Esophagus muscularis mucosa (tissue), 3 donors: ENCODE data around the gene FZD10.

Experiments
- POLR2A ChIP-seq: fragments of 450-650 bp; IDR thresholded peaks from one replicate; pipeline ENCODE4 v1.6.1; 2017; ENCODE audit warnings: antibody characterized with exemption, moderate library complexity, mild to moderate bottlenecking, low read depth
- POLR2AphosphoS5 ChIP-seq, 2 donors: sonication (generic); formaldehyde crosslinking; IDR thresholded peaks; one replicate each; pipeline ENCODE4 v1.6.1; 2017; ENCODE audit warnings: antibody characterized with exemption in 2 of 2
- TF ChIP-seq, protein P1 (sequence below), 3 experiments: fragments of 200-600 bp in 2 of 3; fragments of 450-650 bp in 1 of 3; sonication (generic) in 2 of 3; IDR thresholded peaks; one replicate each; pipeline ENCODE4 v1.5.1; 2017 to 2019; ENCODE audit warnings: antibody characterized with exemption in 3 of 3, mild to moderate bottlenecking in 2 of 3, moderate library complexity in 1 of 3

GRCh38 chr12:130162745-130163460 lies 639 bp downstream of the FZD10 start:
- no peak for TF ChIP-seq POLR2A
- TF ChIP-seq, protein P1, sequence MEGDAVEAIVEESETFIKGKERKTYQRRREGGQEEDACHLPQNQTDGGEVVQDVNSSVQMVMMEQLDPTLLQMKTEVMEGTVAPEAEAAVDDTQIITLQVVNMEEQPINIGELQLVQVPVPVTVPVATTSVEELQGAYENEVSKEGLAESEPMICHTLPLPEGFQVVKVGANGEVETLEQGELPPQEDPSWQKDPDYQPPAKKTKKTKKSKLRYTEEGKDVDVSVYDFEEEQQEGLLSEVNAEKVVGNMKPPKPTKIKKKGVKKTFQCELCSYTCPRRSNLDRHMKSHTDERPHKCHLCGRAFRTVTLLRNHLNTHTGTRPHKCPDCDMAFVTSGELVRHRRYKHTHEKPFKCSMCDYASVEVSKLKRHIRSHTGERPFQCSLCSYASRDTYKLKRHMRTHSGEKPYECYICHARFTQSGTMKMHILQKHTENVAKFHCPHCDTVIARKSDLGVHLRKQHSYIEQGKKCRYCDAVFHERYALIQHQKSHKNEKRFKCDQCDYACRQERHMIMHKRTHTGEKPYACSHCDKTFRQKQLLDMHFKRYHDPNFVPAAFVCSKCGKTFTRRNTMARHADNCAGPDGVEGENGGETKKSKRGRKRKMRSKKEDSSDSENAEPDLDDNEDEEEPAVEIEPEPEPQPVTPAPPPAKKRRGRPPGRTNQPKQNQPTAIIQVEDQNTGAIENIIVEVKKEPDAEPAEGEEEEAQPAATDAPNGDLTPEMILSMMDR (IDR thresholded peaks at IDR 0.05) = no peak
- TF ChIP-seq POLR2AphosphoS5 (IDR thresholded peaks at IDR 0.05) = no peak
